Hair follicle dermal papilla cell (primary cell): Measurements from ENCODE around the gene PIK3R2. TPM values are rescaled to one million over a fixed set of nuclear protein-coding genes. Genes with fewer than 3 reads are reported as not detected.

Experiments
- small RNA-seq: library from RNA; depleted of rRNA; stranded (forward); fragments of <200 nt; gene quantifications from one replicate; pipeline ENCODE3, GENCODE V24; 2012
- total RNA-seq: library from RNA; depleted of rRNA; stranded (reverse); fragments of >200 nt; gene quantifications from 2 replicates; pipeline ENCODE4 v1.2.3, GENCODE V29; 2012

The PIK3R2 gene
- total RNA-seq, result 43.5 and 45.8 TPM in 2 replicates

DNA sequence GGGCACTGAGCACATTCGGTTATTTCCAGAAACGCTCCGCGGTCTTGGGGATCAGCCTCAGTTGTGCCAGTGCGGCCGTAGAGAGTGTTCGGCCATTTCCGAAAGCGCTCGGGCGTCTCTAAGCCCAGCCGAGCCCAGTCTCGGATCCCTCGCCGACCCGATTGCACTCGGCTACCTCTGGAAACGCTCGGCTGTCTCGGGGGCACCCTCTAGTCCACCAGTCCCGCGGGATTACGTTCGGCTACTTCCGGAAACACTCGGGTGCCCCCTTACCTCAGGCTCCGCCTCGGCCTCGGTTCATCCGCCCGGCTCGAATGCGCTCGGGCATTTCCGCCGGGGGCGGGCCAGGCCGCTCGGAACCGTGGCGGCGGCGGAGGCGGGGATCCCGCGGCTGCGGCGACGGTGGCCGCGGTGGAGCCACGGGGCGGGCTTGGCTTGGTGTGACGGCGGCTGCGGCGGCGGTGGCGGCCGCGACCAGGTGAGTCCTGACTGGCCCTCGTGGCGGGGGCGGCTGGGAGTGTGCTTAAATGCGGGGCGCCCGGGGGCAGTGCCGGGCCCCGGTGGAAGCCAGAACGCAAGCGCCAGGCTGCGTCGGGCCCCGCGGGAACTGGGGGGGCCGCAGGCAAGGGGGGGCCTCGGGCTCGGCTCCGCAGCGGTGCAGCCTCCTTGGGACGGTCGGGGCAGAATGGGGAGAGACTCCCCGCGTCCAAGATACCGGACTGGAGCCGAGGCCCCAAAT, at the start of gene PIK3R2:
Gene PIK3R2, plus strand, starts transcription at position 347 of the 739 bp plus-strand sequence. CDS start 2,717 bp downstream, outside the sequence.

GRCh38 chr19:18173572-18174288, 20.8 kb downstream of the PIK3R2 start, which contains the start of gene IFI30:
Gene IFI30 (plus strand): TSS chr19:18173813. CDS start chr19:18173842, 29 bp downstream.

DNA sequence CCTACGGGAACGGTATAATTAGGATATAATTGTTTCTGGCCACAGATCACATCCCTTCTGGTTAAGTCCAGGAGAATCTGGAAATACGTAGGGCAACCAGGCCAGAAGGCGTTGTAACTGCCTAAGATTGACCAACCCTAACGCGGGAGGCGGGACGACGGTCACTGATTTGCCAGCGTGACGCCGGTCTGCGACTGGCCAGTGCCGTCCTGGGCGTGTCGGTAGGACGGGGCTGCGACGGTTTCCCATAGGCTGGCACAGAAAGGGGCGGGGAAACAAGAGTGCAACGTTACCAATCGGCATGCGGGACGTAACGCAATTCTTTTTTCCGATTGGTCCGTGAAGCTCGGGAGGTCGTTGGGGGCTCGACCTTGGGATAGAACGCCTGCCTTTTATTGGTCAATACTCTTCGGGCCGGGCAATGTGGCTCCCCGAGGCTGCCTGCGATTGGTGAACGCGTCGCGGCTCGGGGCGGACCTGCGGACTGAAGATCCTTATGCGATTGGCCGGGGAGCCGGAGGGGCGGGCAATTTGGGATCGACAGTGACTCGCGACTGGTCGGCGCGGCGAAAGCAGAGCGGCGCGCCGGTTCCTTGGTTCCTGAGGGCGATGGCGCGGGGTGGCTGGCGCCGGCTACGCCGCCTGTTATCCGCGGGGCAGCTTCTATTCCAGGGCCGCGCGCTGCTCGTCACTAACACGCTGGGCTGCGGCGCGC, 39.9 kb downstream of the PIK3R2 start, which contains the start of gene MPV17L2:
Gene MPV17L2, plus strand, starts transcription at position 546 of the 715 bp plus-strand sequence. Its CDS starts 64 bp downstream, at position 610.

GRCh38 chr19:18203863-18204393, 51.0 kb downstream of the PIK3R2 start, which contains the start of gene RAB3A:
Gene RAB3A (minus strand): TSS chr19:18204042. CDS start chr19:18202740, 1,302 bp downstream.

Small RNAs within 50 kb of the gene (small RNA-seq; reads per million reads assigned to genes)
- gene IFI30, result not detected

Other genes with a start within 250 kb of the PIK3R2 start
- gene CCDC124, start 220.1 kb upstream of the PIK3R2 start, total RNA-seq, result 16.6 and 21.7 TPM in 2 replicates
- 0.24 TPM in 1 of 2 replicates, not detected in the other for gene KCNN1, start 186.1 kb upstream of the PIK3R2 start, total RNA-seq
- 11.0 and 12.3 TPM in 2 replicates for gene ARRDC2, start 145.0 kb upstream of the PIK3R2 start, total RNA-seq
- gene IL12RB1, start 66.2 kb upstream of the PIK3R2 start, total RNA-seq, result 1.6 and 1.8 TPM in 2 replicates
- 3.2 and 3.6 TPM in 2 replicates for gene MAST3, start 55.4 kb upstream of the PIK3R2 start, total RNA-seq
- gene IFI30, start 20.6 kb downstream of the PIK3R2 start, total RNA-seq, result 25.2 and 33.3 TPM in 2 replicates
- gene MPV17L2, start 40.1 kb downstream of the PIK3R2 start, total RNA-seq, result 9.7 TPM in 2 replicates
- 0.73 and 1.6 TPM in 2 replicates for gene RAB3A, start 50.9 kb downstream of the PIK3R2 start, total RNA-seq
- gene PDE4C, start 73.3 kb downstream of the PIK3R2 start, total RNA-seq, result 0.12 and 0.16 TPM in 2 replicates
- gene IQCN, start 121.3 kb downstream of the PIK3R2 start, total RNA-seq, result 3.6 and 4.1 TPM in 2 replicates
- 135 and 138 TPM in 2 replicates for gene JUND, start 128.5 kb downstream of the PIK3R2 start, total RNA-seq
- 66.2 and 72.9 TPM in 2 replicates for gene LSM4, start 169.9 kb downstream of the PIK3R2 start, total RNA-seq
- gene PGPEP1, start 187.4 kb downstream of the PIK3R2 start, total RNA-seq, result 31.0 and 34.2 TPM in 2 replicates
- gene GDF15, start 233.0 kb downstream of the PIK3R2 start, total RNA-seq, result 4.5 and 4.9 TPM in 2 replicates
- gene LRRC25, start 244.5 kb downstream of the PIK3R2 start, total RNA-seq, result not detected in 2 replicates